ENCODE data around the gene MACROD2.

GRCh38 chr20:15012566-15012965 lies 1017.2 kb downstream of the MACROD2 start:
- TF ChIP-seq POLR2A (IDR thresholded peaks at IDR 0.05; ENCODE audit: low read depth, low read length), result no peak
- no peak for TF ChIP-seq CTCF (conservative IDR thresholded peaks at IDR 0.05; ENCODE audit: low read depth, low read length)
- TF ChIP-seq MXI1 (IDR thresholded peaks at IDR 0.05; ENCODE audit: borderline replicate concordance, low read depth, low read length), result no peak
- no peak for TF ChIP-seq SMC3 (IDR thresholded peaks at IDR 0.05; ENCODE audit: low read depth, low read length)
- TF ChIP-seq USF2 (IDR thresholded peaks at IDR 0.05; ENCODE audit: low read depth, low read length), result no peak
- no peak for TF ChIP-seq MAFK (IDR thresholded peaks at IDR 0.05; ENCODE audit: low read depth, low read length)
- TF ChIP-seq BHLHE40 (IDR thresholded peaks at IDR 0.05; ENCODE audit: low read depth, low read length), result no peak
- TF ChIP-seq MAZ (IDR thresholded peaks at IDR 0.05; ENCODE audit: borderline replicate concordance, low read depth, low read length), result no peak

Measured in IMR-90 (cell line).